Smooth muscle cell (in vitro differentiated cells): Measurements from ENCODE around the gene MECR. TPM values are rescaled to one million over a fixed set of nuclear protein-coding genes. Genes with fewer than 3 reads are reported as not detected.

ENCODE experiments used
- DNase-seq: peaks from one replicate; lab custom pipeline; 2025; ENCODE audit not compliant: unreplicated experiment; lab: John Stamatoyannopoulos, UW
- H2AFZ ChIP-seq: fragments of 200-600 bp; sonication (generic); 2 replicates; pipeline ENCODE4 v1.6.0; 2016; ENCODE audit warnings: antibody characterized with exemption, low read depth, mild to moderate bottlenecking
- H3F3A ChIP-seq: fragments of 200-600 bp; sonication (generic); 2 replicates; pipeline ENCODE4 v1.6.0; 2017; ENCODE audit warnings: antibody characterized with exemption, low read depth
- H3K27ac ChIP-seq: fragments of 200-600 bp; sonication (generic); 2 replicates; pipeline ENCODE4 v1.5.1; 2016; ENCODE audit warnings: low read depth, mild to moderate bottlenecking
- H3K27me3 ChIP-seq: fragments of 200-600 bp; sonication (generic); 2 replicates; pipeline ENCODE4 v1.6.1; 2016; ENCODE audit warnings: low read depth, mild to moderate bottlenecking
- H3K36me3 ChIP-seq: fragments of 200-600 bp; sonication (generic); 2 replicates; pipeline ENCODE4 v1.5.1; 2016; ENCODE audit warnings: low read depth
- H3K4me1 ChIP-seq: fragments of 200-600 bp; sonication (generic); 2 replicates; pipeline ENCODE4 v1.5.1; 2016; ENCODE audit warnings: low read depth
- H3K4me2 ChIP-seq: fragments of 200-600 bp; sonication (generic); 2 replicates; pipeline ENCODE4 v1.6.0; 2016; ENCODE audit warnings: mild to moderate bottlenecking
- H3K4me3 ChIP-seq: fragments of 200-600 bp; sonication (generic); 2 replicates; pipeline ENCODE4 v1.5.1; 2016; ENCODE audit warnings: mild to moderate bottlenecking
- H3K79me2 ChIP-seq: fragments of 200-600 bp; sonication (generic); 2 replicates; pipeline ENCODE4 v1.6.0; 2016; ENCODE audit warnings: low read depth, mild to moderate bottlenecking
- H3K9ac ChIP-seq: fragments of 200-600 bp; sonication (generic); 2 replicates; pipeline ENCODE4 v1.6.0; 2016; ENCODE audit warnings: low read depth
- H3K9me3 ChIP-seq: fragments of 200-600 bp; sonication (generic); replicated peaks from 2 replicates; pipeline ENCODE4 v1.5.1; 2016; ENCODE audit warnings: low read depth
- H4K20me1 ChIP-seq: fragments of 200-600 bp; sonication (generic); 2 replicates; pipeline ENCODE4 v1.6.0; 2016; ENCODE audit warnings: low read depth
- WGBS: methylation state at CpG from one replicate; pipeline ENCODE4 v1.1.7; 2016; ENCODE audit warnings: low lambda C conversion rate; 5-methylcytosine and 5-hydroxymethylcytosine counted together
- polyA plus RNA-seq: library from polyadenylated mRNA; unstranded; fragments of >200 nt; fragmentation: Nextera tagmentation; extraction: Ambion mirVana; gene quantifications from 2 replicates; pipeline ENCODE4 v1.2.1, GENCODE V29; 2016
- total RNA-seq: library from RNA; depleted of rRNA; stranded (reverse); fragments of >200 nt; gene quantifications from 2 replicates; pipeline ENCODE4 v1.2.3, GENCODE V29; 2014
- TF ChIP-seq, protein P1 (sequence below): fragments of 200-600 bp; sonication (generic); IDR thresholded peaks from 2 replicates; pipeline ENCODE4 v1.5.1; 2017; ENCODE audit warnings: borderline replicate concordance, mild to moderate bottlenecking, antibody characterized with exemption; ENCODE audit not compliant: insufficient read depth, poor library complexity, severe bottlenecking

MECR gene
- total and polyA plus RNA-seq, 2 experiments from 2014 or later: 11.6 to 43.8 TPM

DNA sequence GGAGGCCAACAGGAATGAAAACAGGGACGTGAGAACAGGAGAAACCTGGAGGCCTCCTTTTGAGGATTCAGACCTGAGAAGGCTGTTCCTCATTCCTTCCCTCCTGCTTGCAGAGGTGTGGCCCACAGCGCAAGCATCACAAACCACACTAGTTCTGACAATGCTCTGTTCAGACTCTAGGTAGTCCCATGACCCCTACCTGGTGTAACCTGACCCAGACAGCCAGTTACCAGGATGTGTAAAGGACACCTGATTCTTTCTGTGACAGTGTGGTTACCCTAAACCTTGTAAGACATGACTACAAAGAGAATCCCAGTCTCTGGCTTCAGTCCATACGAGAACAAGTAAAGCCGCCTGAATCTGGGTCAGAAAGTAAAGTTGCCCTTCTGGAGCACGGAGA is 3.2 kb downstream of the MECR start:
- H3K4me1 ChIP-seq: peaks cover 12% of the 10 kb centered on the region
- no peak for DNase-seq

DNA sequence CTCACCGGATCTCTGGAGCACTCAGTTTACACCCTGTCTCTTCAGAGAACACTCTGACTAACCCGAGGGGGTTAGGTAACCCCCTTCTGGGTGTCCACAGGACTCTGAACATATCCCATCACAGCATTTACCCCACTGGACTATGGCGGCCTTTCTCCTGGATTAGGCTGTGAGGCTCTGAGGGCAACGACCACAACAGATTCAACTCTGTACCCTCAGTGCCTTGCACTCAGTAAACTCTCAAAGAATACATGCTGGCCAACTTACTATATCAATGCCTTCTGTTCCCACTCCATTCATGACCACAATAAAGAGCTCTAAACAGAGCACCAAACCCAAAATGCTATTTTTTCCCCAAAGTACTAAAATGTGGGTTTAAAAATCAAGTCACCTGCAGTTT is 5.4 kb downstream of the MECR start:
- Histone ChIP-seq H2AFZ (no peak overlapping the region), H3K9me3 (no peaks in the 10 kb centered on the region), H3F3A (peaks cover 6% of the 10 kb centered on the region), H3K4me3 (no peak overlapping the region), H3K4me1 (peaks cover 11% of the 10 kb centered on the region), H3K27ac (no peak overlapping the region), H3K36me3 (no peaks in the 10 kb centered on the region), H3K4me2 (no peak overlapping the region), H4K20me1 (peaks cover 28% of the 10 kb centered on the region), H3K27me3 (no peaks in the 10 kb centered on the region), H3K79me2 (peaks cover 11% of the 10 kb centered on the region), H3K9ac (no peak overlapping the region)
- WGBS: 97% methylated on average over 4 of the region's 4 CpGs
- no peak for DNase-seq
- TF ChIP-seq, protein P1, sequence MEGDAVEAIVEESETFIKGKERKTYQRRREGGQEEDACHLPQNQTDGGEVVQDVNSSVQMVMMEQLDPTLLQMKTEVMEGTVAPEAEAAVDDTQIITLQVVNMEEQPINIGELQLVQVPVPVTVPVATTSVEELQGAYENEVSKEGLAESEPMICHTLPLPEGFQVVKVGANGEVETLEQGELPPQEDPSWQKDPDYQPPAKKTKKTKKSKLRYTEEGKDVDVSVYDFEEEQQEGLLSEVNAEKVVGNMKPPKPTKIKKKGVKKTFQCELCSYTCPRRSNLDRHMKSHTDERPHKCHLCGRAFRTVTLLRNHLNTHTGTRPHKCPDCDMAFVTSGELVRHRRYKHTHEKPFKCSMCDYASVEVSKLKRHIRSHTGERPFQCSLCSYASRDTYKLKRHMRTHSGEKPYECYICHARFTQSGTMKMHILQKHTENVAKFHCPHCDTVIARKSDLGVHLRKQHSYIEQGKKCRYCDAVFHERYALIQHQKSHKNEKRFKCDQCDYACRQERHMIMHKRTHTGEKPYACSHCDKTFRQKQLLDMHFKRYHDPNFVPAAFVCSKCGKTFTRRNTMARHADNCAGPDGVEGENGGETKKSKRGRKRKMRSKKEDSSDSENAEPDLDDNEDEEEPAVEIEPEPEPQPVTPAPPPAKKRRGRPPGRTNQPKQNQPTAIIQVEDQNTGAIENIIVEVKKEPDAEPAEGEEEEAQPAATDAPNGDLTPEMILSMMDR: no peak

More for the DNA sequence above, 3.2 kb downstream of the MECR start:
- H3K27ac ChIP-seq: peak overlapping the region; percentile 80
- H3K27me3 ChIP-seq: no peaks in the 10 kb centered on the region
- TF ChIP-seq, protein P1: no peak
- H3K9me3 ChIP-seq: no peaks in the 10 kb centered on the region
- H3F3A ChIP-seq: peaks cover 6% of the 10 kb centered on the region
- H4K20me1 ChIP-seq: peaks cover 15% of the 10 kb centered on the region
- 65% methylated on average over 5 of the region's 5 CpGs for WGBS
- no peaks in the 10 kb centered on the region for H3K36me3 ChIP-seq
- peaks cover 14% of the 10 kb centered on the region for H3K79me2 ChIP-seq
- H3K4me3 ChIP-seq: no peak overlapping the region
- no peak overlapping the region for H2AFZ ChIP-seq
- H3K9ac ChIP-seq: peak overlapping the region; percentile 50
- H3K4me2 ChIP-seq: no peak overlapping the region

DNA sequence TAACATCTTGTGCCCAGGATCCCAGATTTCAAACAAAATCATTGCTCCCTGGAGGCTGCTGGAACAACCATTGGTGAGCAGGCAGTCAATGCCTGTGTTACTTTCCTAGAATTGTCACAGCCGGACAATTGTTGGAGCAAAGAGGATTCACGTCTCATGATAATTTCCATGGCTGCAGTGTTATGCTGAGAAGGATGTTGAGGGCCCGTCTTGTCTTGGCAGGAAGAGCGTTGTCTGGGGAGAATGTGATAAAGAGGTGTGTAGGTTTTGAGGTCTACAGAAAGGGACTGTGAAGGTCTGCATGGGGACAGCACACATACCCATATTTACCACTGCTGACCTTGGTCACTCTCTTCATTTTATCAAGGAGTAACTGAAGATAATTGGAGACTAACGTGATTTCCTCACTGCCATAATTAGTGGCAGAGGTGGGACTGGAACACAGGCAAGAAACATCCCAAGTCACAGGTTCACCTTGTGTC is 6.3 kb downstream of the MECR start:
- Histone ChIP-seq H3K4me1 (peaks cover 3% of the 10 kb centered on the region), H3K4me2 (no peak overlapping the region), H4K20me1 (peaks cover 28% of the 10 kb centered on the region), H3K4me3 (no peak overlapping the region), H3K9me3 (no peaks in the 10 kb centered on the region), H2AFZ (no peak overlapping the region), H3K27ac (no peak overlapping the region), H3F3A (no peaks in the 10 kb centered on the region), H3K79me2 (peaks cover 3% of the 10 kb centered on the region), H3K36me3 (no peaks in the 10 kb centered on the region), H3K27me3 (no peaks in the 10 kb centered on the region), H3K9ac (no peak overlapping the region)
- TF ChIP-seq, protein P1: no peak
- 90% methylated on average over 5 of the region's 5 CpGs for WGBS
- no peak for DNase-seq

DNA sequence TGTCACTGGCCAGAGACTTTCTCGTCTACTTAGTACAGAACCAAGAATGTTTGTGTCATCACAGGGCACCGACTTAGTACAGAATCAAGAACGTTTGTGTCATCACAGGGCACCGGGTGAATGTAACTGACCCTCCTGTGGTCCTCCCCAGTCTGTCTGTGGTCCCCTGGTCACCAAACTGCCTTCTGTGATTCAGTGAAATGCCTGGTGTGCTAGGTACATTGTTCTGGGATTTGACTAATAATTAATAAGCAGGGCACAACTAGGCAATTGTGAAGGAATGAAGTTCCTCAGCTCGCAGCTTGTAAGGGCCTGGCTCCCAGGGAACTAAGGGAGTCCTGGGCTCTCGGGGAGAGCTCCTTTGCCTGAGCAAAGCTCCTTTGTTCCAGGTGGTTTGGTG is 7.2 kb downstream of the MECR start:
- TF ChIP-seq, protein P1: no peak
- 91% methylated on average over 6 of the region's 6 CpGs for WGBS

More for the DNA sequence above, 7.2 kb downstream of the MECR start:
- no peaks in the 10 kb centered on the region for H3K9me3 ChIP-seq
- H3K36me3 ChIP-seq: no peaks in the 10 kb centered on the region
- peaks cover 2% of the 10 kb centered on the region for H3F3A ChIP-seq
- H3K9ac ChIP-seq: no peak overlapping the region
- DNase-seq: no peak
- no peaks in the 10 kb centered on the region for H3K27me3 ChIP-seq
- H4K20me1 ChIP-seq: peaks cover 28% of the 10 kb centered on the region
- peaks cover 3% of the 10 kb centered on the region for H3K79me2 ChIP-seq
- no peak overlapping the region for H2AFZ ChIP-seq
- no peak overlapping the region for H3K4me3 ChIP-seq
- no peak overlapping the region for H3K27ac ChIP-seq
- no peak overlapping the region for H3K4me2 ChIP-seq
- peaks cover 3% of the 10 kb centered on the region for H3K4me1 ChIP-seq
